Stimulated activated CD8-positive, alpha-beta memory T cell treated with anti-CD3 and anti-CD28 coated beads, Interleukin-12 subunit alpha, Interleukin-12 subunit beta, amount 100 ng/mL, for 4 hours (primary cell): ENCODE measurements around the gene MELK.

Source experiments
- DNase-seq: peaks from one replicate; pipeline ENCODE4 v3.0.0-alpha.2; 2020; ENCODE audit warnings: low read depth

The MELK gene

DNA sequence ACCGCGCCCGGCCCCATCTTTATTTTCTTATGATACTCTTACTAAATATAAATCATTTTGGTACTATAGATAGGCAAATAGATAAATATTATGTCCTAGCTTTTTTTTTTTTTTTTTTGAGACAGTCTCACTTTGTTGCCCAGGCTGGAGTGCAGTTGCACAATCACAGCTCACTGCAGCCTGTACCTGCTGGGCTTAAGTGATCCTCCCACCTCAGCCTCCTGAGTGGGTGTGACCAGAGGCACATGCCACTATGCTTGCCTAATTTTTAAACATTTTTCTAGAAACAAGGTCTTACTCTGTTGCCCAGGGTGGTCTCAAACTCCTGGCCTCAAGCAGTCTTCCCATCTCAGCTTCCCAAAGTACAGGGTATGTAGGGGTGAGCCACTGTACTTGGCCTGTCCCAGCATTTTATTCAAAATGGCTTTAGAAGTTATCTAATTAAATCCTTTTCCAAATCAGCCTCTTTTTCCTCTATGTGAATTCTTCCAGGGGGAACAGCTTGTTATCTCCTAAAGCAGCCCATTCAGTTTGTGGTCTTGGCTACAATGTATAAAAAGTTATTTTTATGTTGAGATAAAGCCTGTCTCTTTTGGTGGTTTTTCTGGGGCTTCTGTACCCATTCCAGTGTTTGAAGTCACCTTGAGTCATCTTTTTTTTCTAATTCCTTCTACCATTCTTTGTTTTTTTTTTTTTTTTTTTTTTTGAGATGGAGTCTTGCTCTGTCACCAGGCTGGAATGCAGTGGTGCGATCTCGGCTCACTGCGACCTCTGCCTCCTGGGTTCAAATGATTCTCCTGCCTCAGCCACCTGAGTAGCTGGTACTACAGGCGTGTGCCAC, 12.1 kb downstream of the MELK start:
- DNase-seq, result no peak

DNA sequence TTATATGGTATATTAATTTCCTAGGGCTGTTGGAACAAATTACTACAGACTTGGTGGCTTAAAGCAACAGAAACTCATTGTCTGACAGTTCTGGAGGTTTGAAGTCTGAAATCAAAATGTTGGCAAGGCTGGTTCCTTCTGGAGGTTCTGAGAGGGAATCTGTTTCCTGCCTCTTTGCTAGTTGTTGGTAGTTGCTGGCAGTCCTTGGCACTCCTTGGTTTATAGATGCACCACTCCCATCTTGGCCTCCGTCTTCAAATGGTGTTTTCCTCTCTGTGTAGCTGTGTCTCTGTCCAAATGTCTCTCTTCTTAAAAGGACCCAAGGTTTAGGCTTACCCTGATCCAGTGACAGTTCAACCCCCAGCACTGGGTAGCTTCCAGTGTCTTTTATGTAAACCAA, 17.5 kb downstream of the MELK start:
- DNase-seq, result no peak

DNA sequence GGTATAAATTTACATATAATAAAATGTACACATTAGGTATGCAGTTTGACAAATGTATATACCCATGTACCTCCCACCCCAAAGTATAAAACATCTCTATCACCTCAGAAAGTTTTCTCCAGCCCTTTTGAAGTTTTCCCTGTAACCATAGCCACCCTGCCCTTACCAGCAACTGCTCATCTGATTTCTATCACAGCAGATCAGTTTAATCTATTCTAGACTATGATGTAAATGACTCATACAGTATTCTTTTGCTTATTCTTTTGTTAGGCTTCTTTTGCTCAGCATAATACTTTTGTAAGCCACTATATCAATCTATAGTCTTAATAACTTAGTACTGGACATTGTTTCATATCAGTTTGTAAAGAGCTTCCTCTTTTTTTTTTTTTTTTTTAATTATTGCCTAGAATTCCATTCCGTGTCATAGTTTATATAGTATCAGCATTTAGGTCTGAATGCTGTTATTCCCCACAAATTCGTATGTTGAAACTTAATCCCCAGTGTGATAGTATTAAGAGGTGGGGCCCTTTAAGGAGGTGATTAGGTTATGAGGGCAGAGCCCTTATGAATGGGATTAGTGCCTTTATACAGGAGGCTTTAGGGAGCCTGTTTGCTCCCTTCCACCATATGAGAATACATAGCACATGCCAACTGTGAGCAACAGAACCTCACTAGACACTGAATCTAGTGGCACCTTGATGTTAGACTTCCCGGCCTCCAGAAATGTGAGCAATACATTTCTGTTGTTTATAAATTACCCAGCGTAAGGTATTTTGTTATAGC, 20.3 kb downstream of the MELK start:
- no peak for DNase-seq

DNA sequence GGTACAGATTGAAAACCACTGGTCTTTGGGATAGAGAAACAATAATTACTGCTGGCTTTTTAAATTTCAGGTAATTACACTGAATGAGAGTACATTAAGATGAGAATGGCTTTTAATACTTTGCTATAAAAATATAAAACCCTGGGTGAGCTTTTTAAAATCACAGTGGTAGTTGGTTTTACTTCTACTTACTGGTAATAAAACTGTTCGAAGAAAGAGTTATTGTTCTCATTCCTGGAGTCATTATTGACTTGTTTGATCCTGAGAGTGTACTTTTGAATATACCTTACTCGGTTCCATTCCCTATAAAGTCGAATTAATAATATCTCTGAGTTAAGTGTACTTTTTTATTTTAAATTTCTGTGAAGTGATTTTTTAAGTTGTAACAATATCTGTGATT, 21.5 kb downstream of the MELK start:
- DNase-seq, result no peak

DNA sequence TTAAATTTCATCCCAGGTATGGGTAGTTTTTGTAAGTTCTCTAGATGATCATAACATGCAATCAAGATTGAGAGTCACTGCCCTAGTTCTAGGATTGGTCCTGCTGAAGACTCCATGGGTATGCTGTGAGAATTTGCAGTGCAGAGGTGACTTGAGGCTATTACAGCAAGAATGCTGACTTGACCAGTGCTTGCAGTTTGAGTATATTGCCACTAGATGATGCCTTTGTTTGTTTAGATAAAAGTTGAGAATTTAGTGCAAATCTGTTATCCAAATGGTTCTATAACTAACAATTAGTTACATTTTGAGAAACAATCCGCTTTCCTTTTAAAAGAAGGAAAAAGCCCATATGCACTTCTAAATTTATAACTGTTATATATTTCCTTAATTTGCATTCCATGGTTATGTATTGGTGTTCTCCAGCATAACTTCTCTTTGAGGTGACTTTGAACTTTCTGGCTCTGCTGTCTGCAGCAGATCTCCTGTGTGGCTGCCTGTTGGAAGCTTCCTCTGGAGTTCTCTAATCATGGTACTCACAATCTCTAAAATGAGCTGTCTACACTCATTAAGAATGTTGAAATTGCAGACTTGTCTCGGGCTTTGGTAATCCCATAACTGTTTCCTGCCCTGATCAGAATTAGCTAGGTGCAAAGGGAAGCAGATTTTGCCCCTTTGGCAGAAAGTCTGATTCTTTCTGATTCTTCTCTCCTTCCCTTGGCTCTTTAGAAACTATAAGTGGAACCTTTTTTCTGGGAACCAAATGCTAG, 24.9 kb downstream of the MELK start:
- DNase-seq, result no peak

DNA sequence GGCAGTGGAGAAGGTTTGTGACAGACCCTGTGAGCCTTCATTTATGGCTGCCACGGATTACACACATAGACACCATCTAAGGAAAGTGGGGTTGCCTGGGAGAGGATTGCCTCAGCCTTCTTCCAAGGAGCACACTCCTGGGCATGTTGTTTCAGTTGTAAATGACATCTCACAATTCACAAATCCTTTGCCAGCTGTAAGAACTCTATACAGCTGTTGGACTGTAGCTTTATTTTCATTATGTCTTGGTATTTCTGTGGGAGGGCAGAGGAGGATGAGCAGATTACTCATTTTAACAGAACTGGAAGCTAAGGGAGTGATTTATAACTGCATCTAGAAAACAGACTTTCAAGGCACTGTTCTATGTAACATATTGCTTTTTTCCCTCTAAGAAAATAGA, 25.6 kb downstream of the MELK start:
- no peak for DNase-seq

DNA sequence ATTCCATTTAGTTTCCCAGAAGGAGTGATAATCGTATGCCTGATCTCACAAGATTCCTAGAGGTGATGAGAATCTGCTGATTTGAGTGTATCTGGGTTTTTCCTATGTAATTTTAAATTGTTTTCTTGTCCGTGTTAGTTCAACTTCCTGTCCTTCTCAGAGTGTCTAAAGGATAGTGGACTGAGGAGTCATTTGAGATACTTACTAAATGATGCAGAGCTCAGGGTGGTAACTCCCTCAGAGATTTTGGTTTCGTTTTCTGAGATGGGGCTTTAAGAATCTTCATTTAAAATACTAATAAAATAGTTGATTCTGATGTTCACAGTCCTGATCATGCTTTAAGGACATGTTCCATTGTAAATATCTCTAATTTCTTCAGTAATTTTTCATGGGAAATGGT, 30.3 kb downstream of the MELK start:
- no peak for DNase-seq

DNA sequence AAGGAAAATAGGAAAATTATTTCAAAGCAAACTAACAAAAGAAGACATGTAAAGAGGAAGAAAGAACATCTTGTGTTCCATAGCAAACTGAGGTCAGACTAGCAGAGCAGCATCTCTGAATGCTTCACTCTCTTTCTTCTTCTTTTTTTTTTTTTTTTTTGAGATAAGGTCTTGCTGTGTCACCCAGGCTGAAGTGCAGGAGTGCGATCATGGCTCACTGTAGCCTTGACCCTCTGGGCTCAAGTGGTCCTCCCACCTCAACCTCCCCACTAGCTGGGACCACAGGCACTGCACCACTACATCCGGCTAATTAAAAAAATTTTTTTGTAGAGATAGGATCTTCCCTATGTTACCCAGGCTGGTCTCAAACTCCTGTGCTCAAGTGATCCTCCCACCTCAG, 36.6 kb downstream of the MELK start:
- DNase-seq, result no peak

DNA sequence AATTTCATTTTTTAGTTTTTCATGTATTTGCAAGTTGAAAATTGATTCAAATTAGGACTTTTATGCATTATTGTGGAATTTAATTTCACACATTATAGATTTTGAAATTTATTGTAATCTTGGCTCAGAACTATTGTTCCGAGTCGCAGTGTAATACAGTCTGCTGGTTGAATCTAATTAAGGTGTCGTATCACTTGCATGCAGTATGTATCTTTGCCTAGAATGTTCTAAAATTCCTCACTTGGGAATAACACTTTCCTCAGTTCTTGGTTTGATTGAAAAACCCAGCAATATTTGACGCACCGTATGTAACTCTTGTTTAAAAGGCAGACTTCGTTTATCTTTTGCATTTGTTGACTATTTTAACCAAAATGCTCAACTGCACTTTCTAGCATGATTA, 49.4 kb downstream of the MELK start:
- DNase-seq, result no peak

DNA sequence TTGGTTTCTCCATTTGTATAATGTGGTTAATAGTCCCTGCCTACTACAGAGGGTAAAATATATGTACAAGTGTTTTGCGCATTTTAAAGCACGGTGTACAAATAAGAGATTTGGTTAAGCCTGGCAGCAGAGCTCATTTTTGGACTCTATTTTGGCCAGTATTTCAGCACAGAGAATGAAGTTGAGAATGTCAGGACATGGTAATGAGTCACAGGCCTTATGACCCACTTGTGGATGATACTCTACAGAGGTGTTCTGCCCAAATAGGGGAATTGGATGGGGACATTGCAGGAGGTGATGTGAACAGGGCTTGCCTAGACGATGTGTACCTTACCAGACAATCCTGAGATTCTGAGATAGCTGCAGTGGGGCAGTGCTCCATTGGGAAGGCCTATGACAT, 50.6 kb downstream of the MELK start:
- no peak for DNase-seq

DNA sequence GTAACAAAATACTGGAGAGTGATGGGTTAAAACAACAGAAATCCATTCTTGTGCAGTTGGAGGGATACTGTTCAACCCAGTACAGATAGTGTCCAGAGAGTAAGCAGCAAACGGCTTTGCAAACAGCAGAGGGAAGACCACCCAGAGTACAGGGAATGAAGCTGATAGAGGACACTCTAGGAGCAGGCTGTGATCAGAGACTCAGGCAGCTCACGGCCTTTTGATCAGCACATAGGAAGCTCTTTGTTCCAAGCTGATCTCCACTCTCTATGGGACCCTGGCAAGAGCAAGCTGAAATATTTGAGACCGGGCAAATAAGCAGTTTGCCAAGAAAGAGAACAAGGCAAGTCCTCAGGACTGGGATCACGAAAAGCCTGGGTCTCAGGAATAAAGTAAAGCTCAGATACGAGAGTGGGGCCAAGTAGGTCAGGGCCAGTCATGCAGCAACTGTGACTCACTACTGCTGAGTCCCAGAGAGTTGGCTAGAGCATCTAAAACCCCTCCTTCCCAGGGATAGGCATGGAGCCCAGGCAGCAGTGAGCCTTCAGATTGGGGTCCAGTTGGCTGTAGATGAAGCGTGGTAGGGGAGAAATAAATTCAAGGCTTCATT, 52.4 kb downstream of the MELK start:
- no peak for DNase-seq

DNA sequence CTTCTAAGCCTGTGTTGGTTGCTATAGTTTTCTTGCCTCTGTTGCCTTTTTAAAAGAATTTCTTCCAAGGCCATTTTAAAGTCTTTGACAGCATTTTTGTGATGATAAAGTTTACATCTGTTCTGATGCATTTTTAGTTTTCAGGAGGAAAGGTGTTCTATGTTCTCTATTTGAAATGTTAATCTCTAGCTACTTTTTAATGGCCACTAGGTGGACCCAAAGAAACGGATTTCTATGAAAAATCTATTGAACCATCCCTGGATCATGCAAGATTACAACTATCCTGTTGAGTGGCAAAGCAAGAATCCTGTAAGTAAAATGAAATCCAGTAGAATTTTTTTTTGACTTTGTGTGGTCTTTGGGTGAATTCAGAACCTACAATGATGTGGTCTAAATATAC, 60.2 kb downstream of the MELK start:
- DNase-seq, result no peak

DNA sequence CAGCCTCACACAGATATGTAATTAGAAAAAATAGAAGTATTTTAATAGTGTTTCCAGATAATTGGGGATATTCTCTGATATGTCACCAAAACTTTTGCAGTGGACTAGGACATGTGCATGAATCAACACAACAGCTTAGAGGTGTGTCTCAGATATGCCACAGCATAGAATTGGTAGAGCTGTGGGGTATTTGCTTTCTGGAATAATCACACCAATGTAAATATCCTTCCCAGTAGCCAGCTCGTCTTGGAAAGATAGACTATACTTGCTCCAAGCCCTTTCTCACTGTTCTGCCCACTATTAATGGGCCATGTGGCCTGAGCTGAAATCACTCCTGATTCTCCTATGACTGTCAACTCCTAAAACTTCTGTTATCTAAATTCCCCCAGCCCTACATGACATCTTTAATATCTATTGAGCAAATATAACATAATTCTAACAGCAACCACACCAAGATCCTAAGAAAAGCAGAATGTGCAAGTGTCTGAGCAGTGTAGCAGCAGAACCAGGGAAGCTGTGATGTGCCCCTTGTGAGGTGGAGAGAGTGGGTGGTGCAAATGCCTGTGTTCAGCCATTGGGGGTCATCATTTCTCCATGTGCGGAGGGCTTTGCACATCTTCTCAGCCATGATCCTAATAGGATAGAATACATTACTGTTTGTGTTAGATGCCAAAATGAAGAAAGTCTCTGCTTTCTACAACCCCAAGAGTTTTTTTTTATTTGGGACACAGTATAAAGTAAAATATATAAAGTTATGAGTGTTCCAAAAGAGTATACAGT, 65.0 kb downstream of the MELK start:
- DNase-seq, result no peak

DNA sequence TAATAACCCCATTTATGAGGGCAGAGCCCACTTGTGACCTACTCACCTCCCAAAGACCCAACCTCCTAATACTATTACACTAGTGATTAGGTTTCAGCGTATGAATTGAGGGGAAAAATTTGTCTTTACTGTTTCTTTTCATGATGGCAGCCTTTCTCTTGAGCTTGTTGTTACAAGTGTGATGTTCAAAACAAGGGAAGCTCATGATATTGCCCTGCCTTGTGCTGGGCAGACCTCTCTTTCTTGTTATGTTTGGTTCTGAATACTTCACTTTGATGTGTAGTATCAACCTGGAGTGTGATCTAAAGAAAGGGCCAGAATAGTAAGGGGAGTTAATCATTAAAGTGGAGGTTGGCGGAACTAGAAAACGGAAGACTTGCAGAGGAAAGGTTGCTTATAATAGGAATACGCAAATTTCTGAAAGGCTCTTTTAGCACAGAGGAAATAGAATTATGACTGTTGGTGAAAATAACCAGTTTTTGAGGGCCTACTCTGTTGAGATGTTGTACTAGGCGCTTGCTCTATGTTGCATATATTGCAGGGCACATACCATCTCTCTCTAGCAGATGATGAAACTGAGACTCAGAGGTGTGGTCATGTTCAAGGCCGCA, 68.2 kb downstream of the MELK start:
- no peak for DNase-seq

DNA sequence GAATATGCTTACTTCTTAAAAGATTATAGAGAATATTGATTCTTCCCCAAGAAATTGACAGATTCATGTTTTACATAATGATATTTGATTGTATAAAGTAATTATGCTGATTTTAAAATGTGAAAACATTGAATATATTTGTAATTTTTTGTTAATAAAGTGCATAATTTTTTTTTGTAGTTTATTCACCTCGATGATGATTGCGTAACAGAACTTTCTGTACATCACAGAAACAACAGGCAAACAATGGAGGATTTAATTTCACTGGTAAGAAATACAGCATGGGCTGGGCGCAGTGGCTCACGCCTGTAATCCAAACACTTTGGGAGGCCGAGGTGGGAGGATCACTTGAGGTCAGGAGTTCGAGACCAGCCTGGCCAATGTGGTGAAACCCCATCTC, 70.1 kb downstream of the MELK start:
- no peak for DNase-seq

DNA sequence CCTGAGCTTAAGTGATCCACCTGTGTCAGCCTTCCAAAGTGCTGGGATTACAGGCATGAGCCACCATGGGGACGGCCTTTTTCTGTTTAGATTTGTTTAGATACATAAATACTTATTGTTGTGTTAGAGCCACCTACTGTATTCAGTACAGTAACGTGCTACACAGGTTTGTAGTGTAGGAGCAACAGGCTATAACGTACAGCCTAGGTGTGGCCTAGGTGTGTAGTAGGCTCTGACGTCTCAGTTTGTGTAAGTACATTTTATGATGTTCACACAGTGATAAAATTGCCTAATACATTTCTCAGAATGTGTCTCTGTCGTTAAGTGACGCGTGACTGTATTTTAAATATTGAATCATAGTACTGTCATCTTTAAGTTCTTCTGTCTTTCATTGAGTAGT, 84.1 kb downstream of the MELK start:
- DNase-seq, result no peak

DNA sequence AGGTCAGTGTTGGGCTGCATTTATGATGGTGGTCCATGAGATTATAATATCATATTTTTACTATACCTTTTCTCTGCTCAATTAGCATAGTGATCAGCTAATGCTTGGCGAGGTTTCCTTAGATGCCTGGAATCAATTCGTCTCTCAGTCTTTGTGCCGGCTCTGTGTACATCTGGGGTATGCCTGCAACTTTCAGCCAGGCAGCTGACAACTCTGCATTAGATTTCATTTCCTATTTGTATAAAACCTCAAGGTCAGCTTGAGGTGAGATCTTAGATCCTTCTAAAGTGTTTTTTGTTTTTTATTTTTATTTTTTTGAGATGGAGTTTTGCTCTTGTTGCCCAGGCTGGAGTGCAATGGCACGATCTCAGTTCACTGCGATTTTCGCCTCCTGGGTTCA, 86.8 kb downstream of the MELK start:
- DNase-seq, result no peak

DNA sequence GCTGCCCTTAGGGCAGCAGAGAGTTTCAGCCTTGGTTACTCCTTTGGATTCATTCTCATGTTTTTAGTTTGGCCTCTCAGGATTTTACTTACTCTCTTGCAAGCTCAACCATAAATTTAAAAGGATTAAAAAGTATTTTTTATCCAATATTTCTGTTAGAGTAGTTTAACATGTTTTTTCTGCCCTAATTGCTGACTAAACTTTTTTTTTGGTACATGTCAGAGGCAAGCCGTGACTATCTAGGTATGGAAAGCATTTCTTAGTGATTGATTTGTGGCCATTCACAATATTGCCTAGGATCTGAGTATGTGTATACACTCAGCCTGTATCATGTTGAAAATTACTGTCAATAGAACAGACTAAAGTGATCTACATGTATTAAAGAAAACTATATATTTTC, 92.1 kb downstream of the MELK start:
- DNase-seq, result no peak

DNA sequence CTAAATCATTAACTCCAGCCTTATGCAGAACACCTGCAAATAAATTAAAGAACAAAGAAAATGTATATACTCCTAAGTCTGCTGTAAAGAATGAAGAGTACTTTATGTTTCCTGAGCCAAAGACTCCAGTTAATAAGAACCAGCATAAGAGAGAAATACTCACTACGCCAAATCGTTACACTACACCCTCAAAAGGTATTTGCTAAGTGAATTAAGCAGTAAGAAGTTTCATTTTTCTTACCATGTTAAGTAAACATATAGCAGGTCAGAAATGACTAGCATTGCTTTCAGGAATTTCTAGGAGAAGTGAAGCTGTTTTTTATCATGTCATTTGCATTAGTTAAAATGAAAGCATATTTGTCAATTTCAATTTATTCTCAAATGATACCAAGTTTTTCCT, 92.7 kb downstream of the MELK start:
- no peak for DNase-seq

DNA sequence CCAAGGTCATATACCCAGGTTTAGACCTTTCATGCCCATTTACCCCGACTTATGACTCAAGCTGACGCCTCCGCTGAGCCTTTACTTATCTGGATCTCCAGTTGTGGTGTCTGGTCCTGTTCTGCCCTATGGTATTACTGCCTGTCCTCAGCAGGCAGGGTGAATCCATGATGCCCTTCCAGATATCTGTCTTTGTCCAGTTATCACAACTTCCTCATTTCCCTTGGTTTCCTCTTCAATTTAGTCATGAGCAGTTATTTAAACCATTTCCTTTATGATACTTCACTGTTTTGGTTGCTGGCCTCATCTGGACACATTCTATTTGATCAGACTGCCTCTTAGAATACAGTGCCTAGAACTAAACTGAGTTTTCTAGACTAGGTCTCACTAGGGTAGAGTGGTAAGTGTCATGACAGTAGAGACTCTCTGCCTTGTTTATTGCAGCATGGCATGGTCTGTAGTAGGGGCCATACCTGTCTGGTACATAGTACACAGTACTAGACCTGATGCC, 93.3 kb downstream of the MELK start:
- DNase-seq, result no peak

DNA sequence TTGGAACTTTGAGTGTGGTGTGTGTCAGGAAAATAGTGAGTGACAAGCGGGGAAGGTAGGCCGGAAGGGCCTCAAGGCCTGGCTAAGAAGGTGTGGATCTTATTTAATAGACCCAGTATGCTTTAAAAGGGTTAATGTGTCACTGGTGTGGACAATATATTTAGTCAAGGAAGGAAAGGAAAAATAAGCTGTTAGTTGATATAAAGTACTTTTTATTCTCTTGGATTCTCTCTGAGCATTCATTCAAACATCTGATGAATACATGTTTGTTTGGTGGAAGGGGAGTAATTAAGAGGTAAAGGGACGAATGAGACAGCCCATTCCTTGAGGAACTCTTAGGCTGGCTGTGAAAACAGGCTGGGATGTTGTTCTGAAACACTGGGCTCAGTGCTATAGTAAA, 98.9 kb downstream of the MELK start:
- DNase-seq, result no peak
